Esophagus mucosa (tissue), 1 donor: ENCODE results near the gene BRSK2. TPM values are rescaled to one million over a fixed set of nuclear protein-coding genes. Genes with fewer than 3 reads are reported as not detected.

ENCODE experiments used
- ATAC-seq: fragments of 200-7000 bp; cut with Tn5 transposase; one replicate; pipeline ENCODE4 v1.9.1; 2020
- total RNA-seq: library from RNA; stranded (reverse); gene quantifications from one replicate; pipeline ENCODE4 v1.2.4, GENCODE V29; 2023
- donor health status: DM: yes; HTN: yes; CAD: no.

Gene BRSK2
- total RNA-seq, 1 donor from 2014 or later: 0.08 TPM

GRCh38 chr11:1397146-1397861, 7.6 kb downstream of the BRSK2 start:
- no peak for ATAC-seq

- no peak for ATAC-seq
These were observed 8.3 kb downstream of the BRSK2 start for GRCh38 chr11:1397862-1398527.

GRCh38 chr11:1398528-1399235, 8.9 kb downstream of the BRSK2 start:
- ATAC-seq: no peak

- no peak for ATAC-seq
These were observed 9.9 kb downstream of the BRSK2 start for GRCh38 chr11:1399386-1400316.

- ATAC-seq: no peak
These were observed 10.8 kb downstream of the BRSK2 start for GRCh38 chr11:1400317-1401170.

- ATAC-seq: no peak
These were observed 11.4 kb downstream of the BRSK2 start for GRCh38 chr11:1401171-1401445.

GRCh38 chr11:1401656-1402221, 12.0 kb downstream of the BRSK2 start:
- peak; percentile 51 for ATAC-seq

- no peak for ATAC-seq
These were observed 12.8 kb downstream of the BRSK2 start for GRCh38 chr11:1402355-1403077.

GRCh38 chr11:1403078-1403620, 13.4 kb downstream of the BRSK2 start:
- no peak for ATAC-seq

GRCh38 chr11:1403721-1404460, 14.2 kb downstream of the BRSK2 start:
- no peak for ATAC-seq

- no peak for ATAC-seq
These were observed 14.9 kb downstream of the BRSK2 start for GRCh38 chr11:1404461-1405185.

GRCh38 chr11:1405186-1406020, 15.7 kb downstream of the BRSK2 start:
- no peak for ATAC-seq

GRCh38 chr11:1406571-1407485, 17.1 kb downstream of the BRSK2 start:
- no peak for ATAC-seq

GRCh38 chr11:1407668-1408067, 17.9 kb downstream of the BRSK2 start:
- ATAC-seq: no peak

GRCh38 chr11:1408346-1408745, 18.6 kb downstream of the BRSK2 start:
- no peak for ATAC-seq

GRCh38 chr11:1409108-1409851, 19.5 kb downstream of the BRSK2 start:
- no peak for ATAC-seq
